Tibial nerve (tissue), 4 donors: ENCODE measurements around the gene PLA2G3. TPM values are rescaled to one million over a fixed set of nuclear protein-coding genes. Genes with fewer than 3 reads are reported as not detected.
"Not testable (repeated sequence)": the region's sequence is repeated elsewhere in the genome, so short reads cannot be mapped to it uniquely, and the experiment has no call there.

Experiments used
- DNase-seq, 2 donors: peaks; one replicate each; pipeline ENCODE4 v3.0.0-alpha.2; 2019; ENCODE audit warnings: low spot score in 2 of 2
- H3K27ac ChIP-seq, 4 donors: fragments of 200-600 bp; sonication (generic) in 3 of 4; one replicate each; pipeline ENCODE4 v1.5.1; 2017 to 2019; ENCODE audit warnings: mild to moderate bottlenecking in 1 of 4
- H3K27me3 ChIP-seq, 2 donors: fragments of 200-600 bp; sonication (generic) in 1 of 2; one replicate each; pipeline versions ENCODE4 v1.5.1 to v1.6.0; 2017 to 2019
- H3K36me3 ChIP-seq, 3 donors: fragments of 200-600 bp; sonication (generic); one replicate each; pipeline ENCODE4 v1.5.1; 2018 to 2019
- H3K4me1 ChIP-seq, 4 donors: fragments of 200-600 bp; sonication (generic) in 3 of 4; one replicate each; pipeline ENCODE4 v1.5.1; 2017 to 2019
- H3K4me3 ChIP-seq, 4 donors: fragments of 200-600 bp; sonication (generic) in 3 of 4; one replicate each; pipeline ENCODE4 v1.5.1; 2017 to 2019; ENCODE audit warnings: mild to moderate bottlenecking in 1 of 4, moderate library complexity in 1 of 4
- H3K9me3 ChIP-seq, 4 donors: fragments of 200-600 bp; sonication (generic) in 3 of 4; one replicate each; pipeline ENCODE4 v1.5.1; 2017 to 2019
- CTCF ChIP-seq, 5 experiments: fragments of 200-600 bp in 3 of 5; fragments of 450-650 bp in 2 of 5; sonication (generic) in 3 of 5; IDR thresholded peaks; one replicate each; pipeline ENCODE4 v1.5.1; 2016 to 2019; ENCODE audit warnings: antibody characterized with exemption in 5 of 5, mild to moderate bottlenecking in 3 of 5, moderate library complexity in 2 of 5
- EP300 ChIP-seq, 2 donors: sonication (generic); formaldehyde crosslinking; IDR thresholded peaks; one replicate each; pipeline ENCODE4 v1.6.1; 2017; ENCODE audit warnings: antibody characterized with exemption in 2 of 2, mild to moderate bottlenecking in 1 of 2
- POLR2A ChIP-seq, 2 donors: fragments of 450-650 bp; IDR thresholded peaks; one replicate each; pipeline ENCODE4 v1.6.1; 2017; ENCODE audit warnings: antibody characterized with exemption in 2 of 2, mild to moderate bottlenecking in 2 of 2, moderate library complexity in 2 of 2
- WGBS, 2 donors: methylation state at CpG; one replicate each; pipeline ENCODE4 v1.1.5; 2018; 5-methylcytosine and 5-hydroxymethylcytosine counted together
- total RNA-seq, 4 donors: library from RNA; depleted of rRNA; stranded (reverse); fragments of >200 nt; gene quantifications; one replicate each; pipeline ENCODE4 v1.1.0, GENCODE V29; 2016

The PLA2G3 gene
- total RNA-seq, 4 donors from 2014 or later, result not detected

GRCh38 chr22:31098632-31099110 is 41.6 kb downstream of the PLA2G3 start:
- H3K4me1 ChIP-seq, result peaks cover 0 to 56% (median 20%) of the 10 kb centered on the region in 4 donors
- H3K27ac ChIP-seq, result peak overlapping the region; percentile 0 to 85 (median 74)
- DNase-seq, result peak; percentile 74 to 75
- peaks cover 2 to 99% (median 14%) of the 10 kb centered on the region in 3 donors for H3K36me3 ChIP-seq
- no peaks in the 10 kb centered on the region for H3K9me3 ChIP-seq
- no peaks in the 10 kb centered on the region for H3K27me3 ChIP-seq
- H3K4me3 ChIP-seq, result no peak overlapping the region
- WGBS, 2 donors, result 35 to 46% methylated on average over 28 to 36 of the region's 36 CpGs
- TF ChIP-seq EP300 (IDR thresholded peaks at IDR 0.05) (peak in 1 of 2 donors; percentile 53), CTCF (IDR thresholded peaks at IDR 0.05) (no peak), POLR2A (IDR thresholded peaks at IDR 0.05) (peak in 1 of 2 donors; percentile 29)

- peaks cover 2 to 99% (median 14%) of the 10 kb centered on the region in 3 donors for H3K36me3 ChIP-seq
- no peak overlapping the region for H3K4me3 ChIP-seq
- WGBS, 2 donors, result 54 to 75% methylated on average over 10 of the region's 10 CpGs
- no peaks in the 10 kb centered on the region for H3K9me3 ChIP-seq
- DNase-seq, result no peak
- H3K27ac ChIP-seq, result peak overlapping the region; percentile 0 to 85 (median 74)
- no peaks in the 10 kb centered on the region for H3K27me3 ChIP-seq
- TF ChIP-seq CTCF (IDR thresholded peaks at IDR 0.05), result no peak
- no peak for TF ChIP-seq POLR2A (IDR thresholded peaks at IDR 0.05)
- TF ChIP-seq EP300 (IDR thresholded peaks at IDR 0.05), result no peak
- H3K4me1 ChIP-seq, result peaks cover 0 to 51% (median 20%) of the 10 kb centered on the region in 4 donors
Measured at GRCh38 chr22:31097941-31098631, 42.2 kb downstream of the PLA2G3 start.

- Histone ChIP-seq H3K36me3 (peaks cover 2 to 99% (median 14%) of the 10 kb centered on the region in 3 donors), H3K4me1 (peaks cover 0 to 51% (median 21%) of the 10 kb centered on the region in 4 donors), H3K27ac (peak overlapping the region in 3 of 4 donors; percentile 64 to 85 (median 85))
- 93 to 97% methylated on average over 5 of the region's 5 CpGs for WGBS, 2 donors
- H3K27me3 ChIP-seq, H3K9me3 ChIP-seq, H3K4me3 ChIP-seq, DNase-seq: not testable (repeated sequence)
Measured at GRCh38 chr22:31097539-31097938, 42.8 kb downstream of the PLA2G3 start.

GRCh38 chr22:31096657-31097279 is 43.5 kb downstream of the PLA2G3 start:
- Histone ChIP-seq H3K27me3 (no peaks in the 10 kb centered on the region), H3K4me1 (peaks cover 0 to 51% (median 25%) of the 10 kb centered on the region in 4 donors), H3K4me3 (no peak overlapping the region), H3K36me3 (peaks cover 2 to 99% (median 14%) of the 10 kb centered on the region in 3 donors), H3K9me3 (no peaks in the 10 kb centered on the region), H3K27ac (peak overlapping the region in 2 of 4 donors; percentile 12 to 85)
- WGBS, 2 donors, result 85% methylated on average over 24 to 27 of the region's 27 CpGs
- DNase-seq, result no peak
- no peak for TF ChIP-seq POLR2A (IDR thresholded peaks at IDR 0.05)
- TF ChIP-seq CTCF (IDR thresholded peaks at IDR 0.05), result no peak
- TF ChIP-seq EP300 (IDR thresholded peaks at IDR 0.05), result no peak

- no peak for DNase-seq
- Histone ChIP-seq H3K27ac (peak overlapping the region in 2 of 4 donors; percentile 12 to 24), H3K4me1 (peaks cover 0 to 44% (median 27%) of the 10 kb centered on the region in 4 donors), H3K9me3 (no peaks in the 10 kb centered on the region), H3K36me3 (peaks cover 6 to 99% (median 22%) of the 10 kb centered on the region in 3 donors), H3K27me3 (no peaks in the 10 kb centered on the region), H3K4me3 (no peak overlapping the region)
- TF ChIP-seq CTCF (IDR thresholded peaks at IDR 0.05), result no peak
- 83 to 91% methylated on average over 3 of the region's 3 CpGs for WGBS, 2 donors
Measured at GRCh38 chr22:31095637-31096249, 44.6 kb downstream of the PLA2G3 start.
